Breast epithelium (tissue), 3 donors: Measurements from ENCODE around the gene TES.

Experiments used
- CTCF ChIP-seq, 3 donors: fragments of 450-650 bp; IDR thresholded peaks; one replicate each; pipeline ENCODE4 v1.5.1; 2016 to 2017; ENCODE audit warnings: antibody characterized with exemption in 3 of 3, mild to moderate bottlenecking in 3 of 3, moderate library complexity in 3 of 3
- POLR2A ChIP-seq: fragments of 450-650 bp; IDR thresholded peaks from one replicate; pipeline ENCODE4 v1.6.1; 2016; ENCODE audit warnings: antibody characterized with exemption, mild to moderate bottlenecking, moderate library complexity

GRCh38 chr7:116284390-116284789, 74.1 kb downstream of the TES start:
- TF ChIP-seq POLR2A (no peak), CTCF (IDR thresholded peaks at IDR 0.05) (no peak)
